ENCODE data around the gene FCER1G. TPM values are rescaled to one million over a fixed set of nuclear protein-coding genes. Genes with fewer than 3 reads are reported as not detected.
"Not testable (repeated sequence)": the region's sequence is repeated elsewhere in the genome, so short reads cannot be mapped to it uniquely, and the experiment has no call there.

Gene FCER1G
- polyA plus RNA-seq, 3 donors from 2014 or later, result 1,827 to 3,702 (median 3,300) TPM

DNA sequence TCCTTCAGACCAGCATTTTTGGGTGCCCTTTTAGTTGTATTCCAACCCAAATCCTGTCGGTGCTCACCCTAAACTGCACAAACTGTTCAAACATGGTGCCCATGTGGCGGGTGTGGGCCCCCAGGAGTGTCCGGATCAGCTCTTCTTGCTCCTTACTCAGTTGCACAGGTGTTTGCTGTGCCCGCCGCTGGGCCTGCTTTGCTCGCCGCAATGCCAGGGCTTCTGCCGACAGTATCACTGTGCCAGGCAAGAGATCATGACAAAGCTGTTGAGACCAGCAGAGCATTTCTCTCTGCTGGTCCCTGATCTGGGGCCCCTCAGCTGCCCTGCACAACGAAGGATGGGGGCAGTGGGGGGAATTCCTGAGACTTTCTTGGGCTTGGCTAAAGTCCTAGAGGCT, 18.0 kb downstream of the FCER1G start:
- DNase-seq, result no peak
- H3K4me3 Mint-ChIP-seq, result no peak overlapping the region
- H3K27ac Mint-ChIP-seq, result no peak overlapping the region
- H3K9me3 Mint-ChIP-seq, result no peaks in the 10 kb centered on the region
- H3K27me3 Mint-ChIP-seq (ENCODE audit: low read depth in 3 of 3), result peaks cover 0 to 4% (median 4%) of the 10 kb centered on the region in 3 donors
- peaks cover 4 to 7% of the 10 kb centered on the region in 2 donors for H3K4me1 Mint-ChIP-seq
- peaks cover 0 to 13% (median 8%) of the 10 kb centered on the region in 3 donors for H3K36me3 Mint-ChIP-seq

GRCh38 chr1:161235957-161236775, 21.1 kb downstream of the FCER1G start:
- no peak for DNase-seq
- Mint-ChIP-seq H3K4me1 (no peaks in the 10 kb centered on the region), H3K27me3 (ENCODE audit: low read depth in 3 of 3) (peaks cover 0 to 10% (median 3%) of the 10 kb centered on the region in 3 donors), H3K4me3 (no peak overlapping the region), H3K27ac (no peak overlapping the region), H3K9me3 (no peaks in the 10 kb centered on the region), H3K36me3 (no peaks in the 10 kb centered on the region)

DNA sequence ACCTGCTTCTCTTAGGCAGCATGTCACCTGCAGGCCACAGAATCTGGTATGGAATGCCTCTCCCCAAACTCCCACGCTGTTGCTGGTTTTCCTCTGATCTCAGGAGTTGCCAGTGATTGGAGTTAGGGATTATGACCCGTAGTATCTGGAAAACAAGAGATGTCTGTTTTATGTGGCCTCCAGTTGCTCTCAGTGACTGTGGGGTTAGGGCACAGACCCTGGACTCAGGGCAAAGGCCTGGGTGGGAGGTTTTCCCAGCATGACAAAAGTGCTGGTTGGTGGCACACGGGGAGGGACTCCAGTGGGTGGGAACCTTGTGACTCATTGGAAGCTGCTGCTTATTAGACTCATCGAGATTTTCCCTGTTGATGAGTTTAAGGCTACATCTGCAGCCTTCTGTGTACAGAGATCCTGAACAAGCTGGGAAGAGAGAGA, 23.0 kb downstream of the FCER1G start, which contains the start of gene NR1I3:
Gene NR1I3, minus strand, starts transcription at position 165 of the 435 bp plus-strand sequence. CDS start 1,638 bp downstream, outside the sequence.
- no peak within 1 kb of the TSS for H3K4me3 Mint-ChIP-seq
- H3K27me3 Mint-ChIP-seq (ENCODE audit: low read depth in 3 of 3), result peaks cover 0 to 10% (median 6%) of the 10 kb centered on the region in 3 donors
- H3K36me3 Mint-ChIP-seq, result no peaks in the 10 kb centered on the region
- H3K4me1 Mint-ChIP-seq, result no peaks in the 10 kb centered on the region
- DNase-seq, result no peak
- no peaks in the 10 kb centered on the region for H3K9me3 Mint-ChIP-seq
- H3K27ac Mint-ChIP-seq, result no peak within 1 kb of the TSS

DNA sequence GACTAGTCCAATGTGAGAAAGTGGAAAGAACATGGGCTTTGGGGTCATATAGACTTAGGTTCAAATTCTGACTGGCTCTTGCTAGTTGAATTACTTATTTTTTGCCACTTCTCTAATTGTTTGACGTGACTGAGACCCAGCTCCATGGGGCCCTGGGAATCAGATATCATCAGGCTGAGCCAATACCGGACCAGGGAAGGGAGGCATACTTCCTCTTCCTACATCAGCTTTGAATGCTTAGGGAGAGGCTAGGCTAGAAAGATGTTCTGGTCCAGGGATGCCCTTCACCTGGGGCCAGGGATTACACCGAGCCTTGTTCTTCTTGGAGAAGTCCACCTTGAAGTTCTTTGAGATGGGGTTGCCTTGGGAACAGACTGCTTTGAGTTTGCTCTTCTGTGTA, 26.6 kb downstream of the FCER1G start:
- Mint-ChIP-seq H3K27me3 (ENCODE audit: low read depth in 3 of 3) (peaks cover 0 to 8% (median 6%) of the 10 kb centered on the region in 3 donors), H3K9me3 (no peaks in the 10 kb centered on the region), H3K36me3 (no peaks in the 10 kb centered on the region), H3K27ac (no peak overlapping the region), H3K4me1 (no peaks in the 10 kb centered on the region), H3K4me3 (no peak overlapping the region)
- DNase-seq, result no peak

- Mint-ChIP-seq H3K27ac (no peak overlapping the region), H3K9me3 (no peaks in the 10 kb centered on the region), H3K4me1 (no peaks in the 10 kb centered on the region), H3K36me3 (no peaks in the 10 kb centered on the region), H3K4me3 (no peak overlapping the region), H3K27me3 (ENCODE audit: low read depth in 3 of 3) (peaks cover 0 to 8% (median 3%) of the 10 kb centered on the region in 3 donors)
- DNase-seq, result no peak
Observed at GRCh38 chr1:161242313-161242712, 27.2 kb downstream of the FCER1G start.

DNA sequence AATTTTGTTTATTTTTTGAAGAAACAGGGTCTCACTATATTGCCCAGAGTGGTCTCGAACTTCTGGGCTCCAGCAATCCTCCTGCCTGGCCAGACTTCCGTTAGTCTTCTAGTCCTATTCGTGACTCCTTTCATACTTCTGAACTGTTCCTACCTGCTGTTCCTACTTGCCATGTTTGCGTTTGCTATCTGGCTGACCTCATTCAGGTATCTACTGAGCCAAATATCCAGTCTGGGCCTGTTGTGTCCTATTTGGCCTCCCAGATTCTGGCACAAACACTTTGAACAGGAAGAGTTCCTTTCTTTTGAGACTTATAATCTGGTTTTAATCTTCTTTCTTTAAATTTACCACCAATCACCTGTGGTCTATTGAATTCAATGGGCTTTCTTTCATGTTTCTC, 29.8 kb downstream of the FCER1G start:
- no peak for DNase-seq
- peaks cover 0 to 3% (median 0%) of the 10 kb centered on the region in 3 donors for H3K27me3 Mint-ChIP-seq (ENCODE audit: low read depth in 3 of 3)
- no peak overlapping the region for H3K27ac Mint-ChIP-seq
- no peak overlapping the region for H3K4me3 Mint-ChIP-seq
- peaks cover 0 to 2% (median 0%) of the 10 kb centered on the region in 3 donors for H3K36me3 Mint-ChIP-seq
- H3K4me1 Mint-ChIP-seq, result no peaks in the 10 kb centered on the region
- H3K9me3 Mint-ChIP-seq, result no peaks in the 10 kb centered on the region

DNA sequence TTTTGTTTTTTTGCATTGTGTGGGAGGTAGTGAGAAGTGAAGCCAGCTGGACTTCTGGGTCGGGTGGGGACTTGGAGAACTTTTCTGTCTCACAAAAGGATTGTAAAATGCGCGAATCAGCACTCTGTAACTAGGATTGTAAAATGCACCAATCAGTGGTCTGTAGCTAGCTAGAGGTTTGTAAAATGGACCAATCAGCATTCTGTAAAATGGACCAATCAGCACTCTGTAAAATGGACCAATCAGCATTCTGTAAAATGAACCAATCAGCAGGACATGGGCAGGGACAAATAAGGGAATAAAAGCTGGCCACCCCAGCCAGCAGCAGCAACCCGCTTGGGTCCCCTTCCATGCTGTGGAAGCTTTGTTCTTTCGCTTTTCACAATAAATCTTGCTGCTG, 35.0 kb downstream of the FCER1G start:
- not testable (repeated sequence) for H3K36me3 Mint-ChIP-seq; H3K4me1 Mint-ChIP-seq; H3K4me3 Mint-ChIP-seq; H3K27ac Mint-ChIP-seq; H3K27me3 Mint-ChIP-seq (ENCODE audit: low read depth in 3 of 3); H3K9me3 Mint-ChIP-seq; DNase-seq

GRCh38 chr1:161250829-161251228, 35.7 kb downstream of the FCER1G start:
- peaks cover 0 to 4% (median 0%) of the 10 kb centered on the region in 6 donors for H3K9me3 Mint-ChIP-seq
- no peak overlapping the region for H3K27ac Mint-ChIP-seq
- H3K36me3 Mint-ChIP-seq, result peaks cover 0 to 3% (median 0%) of the 10 kb centered on the region in 3 donors
- H3K4me1 Mint-ChIP-seq, result no peaks in the 10 kb centered on the region
- H3K4me3 Mint-ChIP-seq, result no peak overlapping the region
- no peak for DNase-seq
- H3K27me3 Mint-ChIP-seq (ENCODE audit: low read depth in 3 of 3), result peaks cover 0 to 1% (median 0%) of the 10 kb centered on the region in 3 donors

DNA sequence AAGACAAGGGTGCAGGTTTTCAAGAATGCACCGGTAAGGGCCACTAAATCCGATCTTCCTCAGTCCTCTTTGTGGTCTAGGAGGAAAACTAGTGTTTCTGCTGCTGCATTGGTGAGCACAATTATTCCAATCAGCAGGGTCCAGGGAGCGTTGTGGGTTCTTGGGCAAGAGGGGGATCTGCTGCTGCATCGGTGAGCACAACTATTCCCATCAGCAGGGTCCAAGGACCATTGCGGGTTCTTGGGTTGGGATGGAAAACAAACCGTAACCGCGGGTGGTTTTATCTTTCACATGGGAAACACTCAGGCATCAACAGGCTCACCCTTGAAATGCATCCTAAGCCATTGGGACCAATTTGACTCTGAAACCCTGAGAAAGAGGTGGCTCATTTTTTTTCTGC, 36.5 kb downstream of the FCER1G start:
- H3K4me1 Mint-ChIP-seq, result no peaks in the 10 kb centered on the region
- H3K9me3 Mint-ChIP-seq, result peaks cover 0 to 6% (median 4%) of the 10 kb centered on the region in 6 donors
- H3K27ac Mint-ChIP-seq, result no peak overlapping the region
- no peak overlapping the region for H3K4me3 Mint-ChIP-seq
- H3K27me3 Mint-ChIP-seq (ENCODE audit: low read depth in 3 of 3), result peaks cover 0 to 4% (median 2%) of the 10 kb centered on the region in 3 donors
- H3K36me3 Mint-ChIP-seq, result peaks cover 0 to 3% (median 2%) of the 10 kb centered on the region in 3 donors
- DNase-seq, result no peak

- not testable (repeated sequence) for H3K4me3 Mint-ChIP-seq, H3K27ac Mint-ChIP-seq, DNase-seq, H3K36me3 Mint-ChIP-seq
- Mint-ChIP-seq H3K27me3 (ENCODE audit: low read depth in 3 of 3) (peaks cover 13 to 26% (median 22%) of the 10 kb centered on the region in 3 donors), H3K9me3 (peaks cover 11 to 27% (median 18%) of the 10 kb centered on the region in 6 donors), H3K4me1 (peaks cover 10 to 16% of the 10 kb centered on the region in 2 donors)
Observed at GRCh38 chr1:161255302-161255701, 40.2 kb downstream of the FCER1G start.

DNA sequence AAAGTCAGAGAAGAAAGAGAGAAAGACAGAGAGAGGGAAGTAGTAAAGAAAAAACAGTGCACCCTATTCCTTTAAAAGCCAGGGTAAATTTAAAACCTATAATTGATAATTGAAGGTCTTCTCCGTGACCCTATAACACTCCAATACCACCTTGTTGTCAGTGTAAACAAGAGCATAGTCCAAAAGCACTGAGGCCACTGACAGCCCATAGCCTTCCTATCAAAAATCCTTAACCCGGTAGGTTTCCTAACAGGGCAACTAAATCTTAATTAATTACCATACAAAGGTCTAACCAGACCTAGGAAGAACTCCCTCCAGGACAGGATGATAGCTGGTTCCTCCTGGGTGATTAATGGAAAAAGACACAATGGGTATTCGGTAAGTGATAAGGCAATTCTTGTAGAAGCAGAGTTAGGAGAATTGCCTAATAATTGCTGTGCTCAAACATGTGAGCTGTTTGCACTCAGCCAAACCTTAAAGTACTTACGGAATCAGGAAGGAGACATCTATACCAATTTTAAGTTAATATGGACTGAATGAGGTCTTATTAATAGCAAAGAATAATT, 40.9 kb downstream of the FCER1G start:
- Mint-ChIP-seq H3K4me1 (peaks cover 10 to 16% of the 10 kb centered on the region in 2 donors), H3K9me3 (peaks cover 11 to 27% (median 18%) of the 10 kb centered on the region in 6 donors), H3K27me3 (ENCODE audit: low read depth in 3 of 3) (peaks cover 17 to 30% (median 25%) of the 10 kb centered on the region in 3 donors)
- H3K27ac Mint-ChIP-seq, H3K4me3 Mint-ChIP-seq, DNase-seq, H3K36me3 Mint-ChIP-seq: not testable (repeated sequence)

DNA sequence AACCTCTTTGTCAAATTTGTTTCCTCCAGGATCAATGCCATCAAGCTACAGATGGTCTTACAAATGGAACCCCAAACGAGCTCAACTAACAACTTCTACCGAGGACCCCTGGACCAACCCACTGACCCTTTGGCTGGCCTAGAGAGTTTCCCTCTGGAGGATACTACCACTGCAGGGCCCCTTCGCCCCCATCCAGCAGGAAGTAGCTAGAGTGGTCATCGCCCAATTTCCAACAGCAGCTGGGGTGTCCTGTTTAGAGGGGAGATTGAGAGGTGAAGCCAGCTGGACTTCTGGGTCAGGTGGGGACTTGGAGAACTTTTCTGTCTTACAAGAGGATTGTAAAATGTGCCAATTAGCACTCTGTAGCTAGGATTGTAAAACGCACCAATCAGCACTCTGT, 42.0 kb downstream of the FCER1G start:
- Mint-ChIP-seq H3K9me3 (peaks cover 11 to 27% (median 18%) of the 10 kb centered on the region in 6 donors), H3K27me3 (ENCODE audit: low read depth in 3 of 3) (peaks cover 19 to 37% (median 25%) of the 10 kb centered on the region in 3 donors), H3K4me1 (peaks cover 10 to 16% of the 10 kb centered on the region in 2 donors)
- H3K27ac Mint-ChIP-seq, H3K4me3 Mint-ChIP-seq, H3K36me3 Mint-ChIP-seq, DNase-seq: not testable (repeated sequence)

DNA sequence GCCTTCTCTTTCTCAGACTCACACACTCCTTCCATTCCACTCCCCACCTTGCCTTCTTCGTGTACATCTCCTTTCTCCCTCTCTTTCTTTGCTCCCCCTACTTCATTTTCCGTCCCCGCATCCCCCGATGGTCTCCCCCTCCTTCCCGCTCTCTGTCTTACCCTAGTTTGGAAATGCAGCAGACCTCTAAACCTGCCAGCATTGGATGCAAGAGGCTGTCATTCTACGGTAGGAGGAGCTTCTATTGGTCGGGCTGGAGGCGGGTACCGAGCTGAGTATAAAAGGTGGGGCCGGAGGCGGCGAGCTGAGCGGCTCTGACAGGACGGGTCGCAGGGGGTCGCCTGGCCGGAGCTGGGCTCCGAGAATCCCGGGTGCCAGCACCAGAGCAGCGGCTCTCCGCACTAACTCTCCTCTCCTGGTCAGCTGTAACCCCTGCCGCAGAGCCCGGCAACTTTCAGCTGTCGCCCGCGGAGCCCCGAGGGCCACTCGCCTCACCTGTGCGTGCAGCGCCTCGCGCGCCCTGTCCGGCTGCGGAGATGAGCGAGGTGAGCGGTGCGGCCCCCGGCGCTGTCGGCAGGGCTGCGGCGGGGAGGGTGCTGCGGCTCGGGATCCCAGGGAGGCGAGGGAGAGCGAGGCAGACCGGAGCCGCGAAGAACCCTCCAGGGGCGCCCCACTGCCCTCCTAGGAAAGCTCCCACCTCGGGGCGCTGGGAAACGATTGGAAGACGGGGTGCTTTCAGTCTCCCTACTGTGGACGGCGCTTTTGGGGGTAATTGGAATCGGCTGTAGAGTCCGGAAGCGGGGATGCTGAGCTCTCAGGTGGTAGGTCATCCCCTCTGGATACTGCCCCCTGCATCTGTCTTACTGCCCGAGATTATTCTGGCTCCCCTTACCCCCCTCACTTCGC, 43.6 kb downstream of the FCER1G start, which contains the start of gene PCP4L1:
Gene PCP4L1, plus strand, starts transcription at position 307 of the 906 bp plus-strand sequence. Its CDS starts 230 bp downstream, at position 537.
- DNase-seq, result peak; percentile 21 to 28 (median 22)
- Mint-ChIP-seq H3K9me3 (peaks cover 11 to 27% (median 18%) of the 10 kb centered on the region in 6 donors), H3K27ac (no peak within 1 kb of the TSS), H3K27me3 (ENCODE audit: low read depth in 3 of 3) (peaks cover 19 to 37% (median 28%) of the 10 kb centered on the region in 3 donors), H3K4me3 (peak within 1 kb of the TSS; percentile 60 to 82 (median 70)), H3K36me3 (peaks cover 4 to 9% (median 6%) of the 10 kb centered on the region in 3 donors), H3K4me1 (peaks cover 10 to 16% of the 10 kb centered on the region in 2 donors)

Measured in immature natural killer cell (primary cell).